Loucy (cell line): ENCODE data around the gene MCF2L.

Source experiments
- EZH2phosphoT487 ChIP-seq: fragments of 200-600 bp; IDR thresholded peaks from 2 replicates; pipeline ENCODE4 v1.6.1; 2018; ENCODE audit warnings: antibody characterized with exemption, mild to moderate bottlenecking, moderate library complexity, borderline replicate concordance
- TF ChIP-seq, protein P1 (sequence below): fragments of 200-600 bp; sonication (generic); conservative IDR thresholded peaks from 2 replicates; pipeline ENCODE4 v1.5.1; 2014; ENCODE audit warnings: mild to moderate bottlenecking, antibody characterized with exemption, low read length

DNA sequence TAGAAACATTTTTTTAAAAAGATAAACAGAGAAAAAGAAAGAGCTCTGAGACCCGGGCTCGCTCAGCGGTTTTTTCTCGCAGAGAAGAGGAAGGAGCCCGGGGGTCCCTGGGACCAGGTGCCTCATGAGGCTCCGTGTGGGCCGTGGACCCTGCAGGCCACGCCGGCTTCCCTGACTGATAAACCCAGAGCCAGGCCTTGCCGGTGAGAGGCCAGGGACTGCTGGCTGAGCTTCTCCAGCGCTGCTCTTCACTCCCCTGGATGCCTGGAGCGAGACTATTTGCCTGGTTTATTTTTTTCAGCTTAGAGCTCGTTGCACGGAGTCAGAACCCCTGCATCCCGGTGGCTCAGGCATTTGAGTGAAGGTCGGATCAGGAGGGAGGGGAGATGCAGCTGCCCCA lies 83.2 kb downstream of the MCF2L start:
- TF ChIP-seq, protein P1, sequence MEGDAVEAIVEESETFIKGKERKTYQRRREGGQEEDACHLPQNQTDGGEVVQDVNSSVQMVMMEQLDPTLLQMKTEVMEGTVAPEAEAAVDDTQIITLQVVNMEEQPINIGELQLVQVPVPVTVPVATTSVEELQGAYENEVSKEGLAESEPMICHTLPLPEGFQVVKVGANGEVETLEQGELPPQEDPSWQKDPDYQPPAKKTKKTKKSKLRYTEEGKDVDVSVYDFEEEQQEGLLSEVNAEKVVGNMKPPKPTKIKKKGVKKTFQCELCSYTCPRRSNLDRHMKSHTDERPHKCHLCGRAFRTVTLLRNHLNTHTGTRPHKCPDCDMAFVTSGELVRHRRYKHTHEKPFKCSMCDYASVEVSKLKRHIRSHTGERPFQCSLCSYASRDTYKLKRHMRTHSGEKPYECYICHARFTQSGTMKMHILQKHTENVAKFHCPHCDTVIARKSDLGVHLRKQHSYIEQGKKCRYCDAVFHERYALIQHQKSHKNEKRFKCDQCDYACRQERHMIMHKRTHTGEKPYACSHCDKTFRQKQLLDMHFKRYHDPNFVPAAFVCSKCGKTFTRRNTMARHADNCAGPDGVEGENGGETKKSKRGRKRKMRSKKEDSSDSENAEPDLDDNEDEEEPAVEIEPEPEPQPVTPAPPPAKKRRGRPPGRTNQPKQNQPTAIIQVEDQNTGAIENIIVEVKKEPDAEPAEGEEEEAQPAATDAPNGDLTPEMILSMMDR, result no peak
- TF ChIP-seq EZH2phosphoT487, result no peak
